Ureter (tissue), 1 donor: ENCODE measurements around the gene PRRX1. TPM values are rescaled to one million over a fixed set of nuclear protein-coding genes. Genes with fewer than 3 reads are reported as not detected.

Source experiments
- DNase-seq: peaks from one replicate; pipeline ENCODE4 v3.0.0-alpha.2; 2020; ENCODE audit warnings: low spot score
- total RNA-seq: library from RNA; stranded (reverse); gene quantifications from one replicate; pipeline ENCODE4 v1.2.4, GENCODE V29; 2023
- donor health status: DM: yes; HTN: yes; CAD: no.

Gene PRRX1
- total RNA-seq, 1 donor from 2014 or later, result 23.0 TPM

- DNase-seq, result no peak
Observed at GRCh38 chr1:170765712-170766330, 101.9 kb downstream of the PRRX1 start.

- no peak for DNase-seq
Observed at GRCh38 chr1:170768929-170769328, 105.0 kb downstream of the PRRX1 start.

- DNase-seq, result no peak
Observed at GRCh38 chr1:170769691-170770090, 105.8 kb downstream of the PRRX1 start.

- DNase-seq, result no peak
Observed at GRCh38 chr1:170770254-170770653, 106.3 kb downstream of the PRRX1 start.

GRCh38 chr1:170776252-170776651 lies 112.3 kb downstream of the PRRX1 start:
- no peak for DNase-seq

GRCh38 chr1:170776777-170777176 lies 112.8 kb downstream of the PRRX1 start:
- no peak for DNase-seq

Other genes with a start within 250 kb of the PRRX1 start
- gene GORAB, start 132.0 kb upstream of the PRRX1 start, total RNA-seq, result 18.2 TPM